Measurements from ENCODE around the gene SAMD8.
"Not testable (repeated sequence)": the region's sequence is repeated elsewhere in the genome, so short reads cannot be mapped to it uniquely, and the experiment has no call there.

Gene SAMD8

GRCh38 chr10:75119444-75120066, 8.1 kb downstream of the SAMD8 start:
- not testable (repeated sequence) for H3K4me3 Mint-ChIP-seq; ATAC-seq (replicated peaks; ENCODE audit: extremely low read depth, poor library complexity, severe bottlenecking); H3K27ac Mint-ChIP-seq (ENCODE audit: low read depth); H3K9me3 Mint-ChIP-seq; H3K27me3 Mint-ChIP-seq; H3K36me3 Mint-ChIP-seq (ENCODE audit: insufficient read depth); DNase-seq (ENCODE audit: low spot score in 2 of 2)
- peaks cover 18% of the 10 kb centered on the region for H3K4me1 Mint-ChIP-seq

GRCh38 chr10:75121322-75121721, 9.9 kb downstream of the SAMD8 start:
- peaks cover 9% of the 10 kb centered on the region for H3K36me3 Mint-ChIP-seq (ENCODE audit: insufficient read depth)
- no peaks in the 10 kb centered on the region for H3K9me3 Mint-ChIP-seq
- no peaks in the 10 kb centered on the region for H3K27me3 Mint-ChIP-seq
- no peak for DNase-seq (ENCODE audit: low spot score in 2 of 2)
- H3K4me3 Mint-ChIP-seq, result no peak overlapping the region
- no peak for ATAC-seq (replicated peaks; ENCODE audit: extremely low read depth, poor library complexity, severe bottlenecking)
- peaks cover 21% of the 10 kb centered on the region for H3K4me1 Mint-ChIP-seq
- no peak overlapping the region for H3K27ac Mint-ChIP-seq (ENCODE audit: low read depth)

- Mint-ChIP-seq H3K27ac (ENCODE audit: low read depth) (no peak overlapping the region), H3K9me3 (no peaks in the 10 kb centered on the region), H3K36me3 (ENCODE audit: insufficient read depth) (peaks cover 9% of the 10 kb centered on the region), H3K27me3 (no peaks in the 10 kb centered on the region), H3K4me1 (peaks cover 22% of the 10 kb centered on the region), H3K4me3 (no peak overlapping the region)
- DNase-seq (ENCODE audit: low spot score in 2 of 2) (no peak), ATAC-seq (replicated peaks; ENCODE audit: extremely low read depth, poor library complexity, severe bottlenecking) (no peak)
Measured at GRCh38 chr10:75122505-75122904, 11.0 kb downstream of the SAMD8 start.

GRCh38 chr10:75123088-75123682, 11.7 kb downstream of the SAMD8 start:
- Mint-ChIP-seq H3K27me3 (no peaks in the 10 kb centered on the region), H3K4me3 (no peak overlapping the region), H3K9me3 (no peaks in the 10 kb centered on the region), H3K36me3 (ENCODE audit: insufficient read depth) (peaks cover 9% of the 10 kb centered on the region), H3K27ac (ENCODE audit: low read depth) (peak overlapping the region; percentile 49), H3K4me1 (peaks cover 15% of the 10 kb centered on the region)
- DNase-seq (ENCODE audit: low spot score in 2 of 2), result no peak
- no peak for ATAC-seq (replicated peaks; ENCODE audit: extremely low read depth, poor library complexity, severe bottlenecking)

- Mint-ChIP-seq H3K36me3 (ENCODE audit: insufficient read depth) (peaks cover 9% of the 10 kb centered on the region), H3K4me1 (peaks cover 31% of the 10 kb centered on the region), H3K9me3 (no peaks in the 10 kb centered on the region), H3K4me3 (no peak overlapping the region), H3K27me3 (no peaks in the 10 kb centered on the region), H3K27ac (ENCODE audit: low read depth) (no peak overlapping the region)
- DNase-seq (ENCODE audit: low spot score in 2 of 2) (no peak), ATAC-seq (replicated peaks; ENCODE audit: extremely low read depth, poor library complexity, severe bottlenecking) (no peak)
Measured at GRCh38 chr10:75126277-75126676, 14.8 kb downstream of the SAMD8 start.

- no peaks in the 10 kb centered on the region for H3K27me3 Mint-ChIP-seq
- DNase-seq (ENCODE audit: low spot score in 2 of 2), result no peak
- H3K36me3 Mint-ChIP-seq (ENCODE audit: insufficient read depth), result peaks cover 7% of the 10 kb centered on the region
- H3K27ac Mint-ChIP-seq (ENCODE audit: low read depth), result no peak overlapping the region
- H3K4me3 Mint-ChIP-seq, result no peak overlapping the region
- no peaks in the 10 kb centered on the region for H3K9me3 Mint-ChIP-seq
- peaks cover 31% of the 10 kb centered on the region for H3K4me1 Mint-ChIP-seq
- ATAC-seq (replicated peaks; ENCODE audit: extremely low read depth, poor library complexity, severe bottlenecking), result no peak
Measured at GRCh38 chr10:75127471-75127870, 16.0 kb downstream of the SAMD8 start.

- Mint-ChIP-seq H3K4me1 (peaks cover 38% of the 10 kb centered on the region), H3K27ac (ENCODE audit: low read depth) (peak overlapping the region; percentile 51)
- ATAC-seq (replicated peaks; ENCODE audit: extremely low read depth, poor library complexity, severe bottlenecking); H3K27me3 Mint-ChIP-seq; DNase-seq (ENCODE audit: low spot score in 2 of 2); H3K4me3 Mint-ChIP-seq; H3K36me3 Mint-ChIP-seq (ENCODE audit: insufficient read depth); H3K9me3 Mint-ChIP-seq: not testable (repeated sequence)
Measured at GRCh38 chr10:75128985-75129384, 17.5 kb downstream of the SAMD8 start.

GRCh38 chr10:75129537-75129936, 18.1 kb downstream of the SAMD8 start:
- Mint-ChIP-seq H3K36me3 (ENCODE audit: insufficient read depth) (peaks cover 4% of the 10 kb centered on the region), H3K4me3 (no peak overlapping the region), H3K4me1 (peaks cover 37% of the 10 kb centered on the region), H3K27me3 (no peaks in the 10 kb centered on the region), H3K9me3 (no peaks in the 10 kb centered on the region), H3K27ac (ENCODE audit: low read depth) (peak overlapping the region; percentile 51)
- no peak for ATAC-seq (replicated peaks; ENCODE audit: extremely low read depth, poor library complexity, severe bottlenecking)
- DNase-seq (ENCODE audit: low spot score in 2 of 2), result no peak

GRCh38 chr10:75133701-75134100, 22.2 kb downstream of the SAMD8 start:
- DNase-seq (ENCODE audit: low spot score in 2 of 2); H3K27ac Mint-ChIP-seq (ENCODE audit: low read depth); H3K27me3 Mint-ChIP-seq; ATAC-seq (replicated peaks; ENCODE audit: extremely low read depth, poor library complexity, severe bottlenecking); H3K4me3 Mint-ChIP-seq; H3K36me3 Mint-ChIP-seq (ENCODE audit: insufficient read depth); H3K9me3 Mint-ChIP-seq: not testable (repeated sequence)
- H3K4me1 Mint-ChIP-seq, result peaks cover 48% of the 10 kb centered on the region

GRCh38 chr10:75136346-75136745, 24.9 kb downstream of the SAMD8 start:
- no peaks in the 10 kb centered on the region for H3K9me3 Mint-ChIP-seq
- ATAC-seq (replicated peaks; ENCODE audit: extremely low read depth, poor library complexity, severe bottlenecking) (no peak), DNase-seq (ENCODE audit: low spot score in 2 of 2) (no peak)
- H3K27me3 Mint-ChIP-seq, result no peaks in the 10 kb centered on the region
- H3K27ac Mint-ChIP-seq (ENCODE audit: low read depth), result peak overlapping the region; percentile 20
- no peak overlapping the region for H3K4me3 Mint-ChIP-seq
- H3K36me3 Mint-ChIP-seq (ENCODE audit: insufficient read depth), result no peaks in the 10 kb centered on the region
- peaks cover 44% of the 10 kb centered on the region for H3K4me1 Mint-ChIP-seq

GRCh38 chr10:75137533-75138438, 26.3 kb downstream of the SAMD8 start:
- no peak overlapping the region for H3K4me3 Mint-ChIP-seq
- peak overlapping the region; percentile 64 for H3K27ac Mint-ChIP-seq (ENCODE audit: low read depth)
- no peaks in the 10 kb centered on the region for H3K9me3 Mint-ChIP-seq
- no peaks in the 10 kb centered on the region for H3K27me3 Mint-ChIP-seq
- H3K4me1 Mint-ChIP-seq, result peaks cover 49% of the 10 kb centered on the region
- no peaks in the 10 kb centered on the region for H3K36me3 Mint-ChIP-seq (ENCODE audit: insufficient read depth)
- DNase-seq (ENCODE audit: low spot score in 2 of 2) (no peak), ATAC-seq (replicated peaks; ENCODE audit: extremely low read depth, poor library complexity, severe bottlenecking) (no peak)

- Mint-ChIP-seq H3K4me3 (no peak overlapping the region), H3K4me1 (peaks cover 60% of the 10 kb centered on the region), H3K9me3 (no peaks in the 10 kb centered on the region), H3K27ac (ENCODE audit: low read depth) (no peak overlapping the region), H3K36me3 (ENCODE audit: insufficient read depth) (peaks cover 1% of the 10 kb centered on the region), H3K27me3 (no peaks in the 10 kb centered on the region)
- ATAC-seq (replicated peaks; ENCODE audit: extremely low read depth, poor library complexity, severe bottlenecking) (no peak), DNase-seq (ENCODE audit: low spot score in 2 of 2) (no peak)
Measured at GRCh38 chr10:75140246-75140645, 28.8 kb downstream of the SAMD8 start.

- no peak for DNase-seq (ENCODE audit: low spot score in 2 of 2)
- Mint-ChIP-seq H3K9me3 (no peaks in the 10 kb centered on the region), H3K27me3 (no peaks in the 10 kb centered on the region), H3K4me1 (peaks cover 46% of the 10 kb centered on the region), H3K27ac (ENCODE audit: low read depth) (peak overlapping the region; percentile 7), H3K36me3 (ENCODE audit: insufficient read depth) (peaks cover 1% of the 10 kb centered on the region), H3K4me3 (no peak overlapping the region)
- no peak for ATAC-seq (replicated peaks; ENCODE audit: extremely low read depth, poor library complexity, severe bottlenecking)
Measured at GRCh38 chr10:75143353-75143752, 31.9 kb downstream of the SAMD8 start.

Data from central memory CD8-positive, alpha-beta T cell (primary cell).